ENCODE measurements around the gene FAM98C.
A peak's percentile ranks its signal among the peaks of the same experiment; 100 is the strongest.

FAM98C gene

GRCh38 chr19:38386300-38386970 is 16.5 kb upstream of the FAM98C start:
- DNase-seq, result no peak
- H2AFZ ChIP-seq (ENCODE audit: low read depth, low read length), result no peak overlapping the region
- peak overlapping the region; percentile 100 for H3K4me2 ChIP-seq (ENCODE audit: insufficient read depth, low read length)
- peaks cover 35% of the 10 kb centered on the region for H4K20me1 ChIP-seq (ENCODE audit: insufficient read depth, low read length)
- no peaks in the 10 kb centered on the region for H3K27me3 ChIP-seq (ENCODE audit: insufficient read depth, low read length, poor library complexity)
- TF ChIP-seq EZH2 (IDR thresholded peaks at IDR 0.05; ENCODE audit: borderline replicate concordance, low read depth, low read length, severe bottlenecking), result no peak
- TF ChIP-seq, protein P1, sequence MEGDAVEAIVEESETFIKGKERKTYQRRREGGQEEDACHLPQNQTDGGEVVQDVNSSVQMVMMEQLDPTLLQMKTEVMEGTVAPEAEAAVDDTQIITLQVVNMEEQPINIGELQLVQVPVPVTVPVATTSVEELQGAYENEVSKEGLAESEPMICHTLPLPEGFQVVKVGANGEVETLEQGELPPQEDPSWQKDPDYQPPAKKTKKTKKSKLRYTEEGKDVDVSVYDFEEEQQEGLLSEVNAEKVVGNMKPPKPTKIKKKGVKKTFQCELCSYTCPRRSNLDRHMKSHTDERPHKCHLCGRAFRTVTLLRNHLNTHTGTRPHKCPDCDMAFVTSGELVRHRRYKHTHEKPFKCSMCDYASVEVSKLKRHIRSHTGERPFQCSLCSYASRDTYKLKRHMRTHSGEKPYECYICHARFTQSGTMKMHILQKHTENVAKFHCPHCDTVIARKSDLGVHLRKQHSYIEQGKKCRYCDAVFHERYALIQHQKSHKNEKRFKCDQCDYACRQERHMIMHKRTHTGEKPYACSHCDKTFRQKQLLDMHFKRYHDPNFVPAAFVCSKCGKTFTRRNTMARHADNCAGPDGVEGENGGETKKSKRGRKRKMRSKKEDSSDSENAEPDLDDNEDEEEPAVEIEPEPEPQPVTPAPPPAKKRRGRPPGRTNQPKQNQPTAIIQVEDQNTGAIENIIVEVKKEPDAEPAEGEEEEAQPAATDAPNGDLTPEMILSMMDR (IDR thresholded peaks at IDR 0.05; ENCODE audit: borderline replicate concordance, extremely low read depth, low read length, poor library complexity, severe bottlenecking), result no peak
- H3K9me3 ChIP-seq (ENCODE audit: insufficient read depth, low read length, severe bottlenecking), result no peaks in the 10 kb centered on the region
- H3K9ac ChIP-seq (ENCODE audit: low read depth, low read length), result peak overlapping the region; percentile 58; the same call in 1 of the 2 replicates
- H3K4me3 ChIP-seq (ENCODE audit: low read depth in 1 of 2, low read length in 2 of 2), result peak overlapping the region in 1 of 2 experiments; percentile 88; a peak in 2 of 4 replicates
- no peak overlapping the region for H3K27ac ChIP-seq (ENCODE audit: low read length)
- H3K36me3 ChIP-seq (ENCODE audit: insufficient read depth, low read length), result peaks cover 37% of the 10 kb centered on the region
- no peak for ATAC-seq (ENCODE audit: insufficient read depth, low read depth)
- H3K79me2 ChIP-seq (ENCODE audit: insufficient read depth, low read length), result no peaks in the 10 kb centered on the region; the same call in 1 of the 2 replicates
- peaks cover 57% of the 10 kb centered on the region for H3K4me1 ChIP-seq (ENCODE audit: insufficient read depth, low read length)

GRCh38 chr19:38386971-38387549 is 15.8 kb upstream of the FAM98C start:
- Histone ChIP-seq H3K27me3 (ENCODE audit: insufficient read depth, low read length, poor library complexity) (no peaks in the 10 kb centered on the region), H3K9ac (ENCODE audit: low read depth, low read length) (peak overlapping the region; percentile 58; the same call in 1 of the 2 replicates), H3K4me2 (ENCODE audit: insufficient read depth, low read length) (peak overlapping the region; percentile 100), H4K20me1 (ENCODE audit: insufficient read depth, low read length) (peaks cover 31% of the 10 kb centered on the region), H3K36me3 (ENCODE audit: insufficient read depth, low read length) (peaks cover 31% of the 10 kb centered on the region), H3K27ac (ENCODE audit: low read length) (no peak overlapping the region), H2AFZ (ENCODE audit: low read depth, low read length) (no peak overlapping the region), H3K79me2 (ENCODE audit: insufficient read depth, low read length) (no peaks in the 10 kb centered on the region), H3K9me3 (ENCODE audit: insufficient read depth, low read length, severe bottlenecking) (no peaks in the 10 kb centered on the region), H3K4me3 (ENCODE audit: low read depth in 1 of 2, low read length in 2 of 2) (peak overlapping the region; percentile 39 to 88; a peak in 3 of 4 replicates), H3K4me1 (ENCODE audit: insufficient read depth, low read length) (peaks cover 56% of the 10 kb centered on the region)
- DNase-seq (peak; percentile 12), ATAC-seq (ENCODE audit: insufficient read depth, low read depth) (no peak)
- TF ChIP-seq EZH2 (IDR thresholded peaks at IDR 0.05; ENCODE audit: borderline replicate concordance, low read depth, low read length, severe bottlenecking), result no peak
- TF ChIP-seq, protein P1 (IDR thresholded peaks at IDR 0.05; ENCODE audit: borderline replicate concordance, extremely low read depth, low read length, poor library complexity, severe bottlenecking), result no peak

DNA sequence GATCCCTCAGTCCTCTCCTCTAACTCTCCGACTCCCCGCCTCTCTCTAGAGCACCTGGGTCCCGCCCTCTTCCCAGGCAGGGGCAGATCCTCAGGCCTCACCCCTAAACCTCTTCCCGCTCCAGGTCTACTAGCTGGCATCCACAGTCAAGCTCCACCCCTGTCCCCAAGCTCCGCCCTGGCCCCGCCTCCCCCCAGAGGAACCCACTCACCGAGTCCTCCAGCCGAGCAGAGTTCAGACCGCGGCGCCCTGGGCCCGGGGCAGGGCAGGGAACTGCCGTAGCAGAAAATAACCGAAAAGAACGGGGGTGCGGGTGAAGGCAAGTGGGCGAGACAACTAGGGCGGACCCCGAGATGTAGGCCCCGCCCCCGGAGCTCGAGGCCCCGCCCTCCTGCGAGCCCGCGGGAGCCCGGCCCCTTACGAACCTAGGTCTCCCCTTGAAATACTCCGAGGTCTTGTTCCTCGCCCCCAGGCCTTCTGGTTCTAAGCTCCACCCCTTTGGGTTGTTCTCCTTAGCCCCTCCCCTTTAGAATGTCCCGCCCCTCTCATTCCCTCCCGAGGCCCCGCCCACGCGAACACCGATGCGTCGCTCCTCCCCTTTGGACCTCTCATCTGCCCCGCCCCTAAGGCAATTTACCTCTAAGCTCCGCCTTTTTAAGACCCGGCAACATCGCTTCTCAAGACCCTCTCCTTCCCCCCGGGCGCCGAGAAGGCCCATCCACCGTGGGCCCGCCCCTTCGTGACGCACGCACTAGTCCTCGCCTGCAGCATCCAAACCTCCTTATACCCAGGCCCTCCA is 15.1 kb upstream of the FAM98C start, which contains the start of gene GGN:
Gene GGN, minus strand, starts transcription at position 485 of the 799 bp plus-strand sequence. CDS start 773 bp downstream, outside the sequence.
- Histone ChIP-seq H3K4me1 (ENCODE audit: insufficient read depth, low read length) (peaks cover 56% of the 10 kb centered on the region), H3K9ac (ENCODE audit: low read depth, low read length) (peak within 1 kb of the TSS; percentile 58), H3K27me3 (ENCODE audit: insufficient read depth, low read length, poor library complexity) (no peaks in the 10 kb centered on the region), H4K20me1 (ENCODE audit: insufficient read depth, low read length) (peaks cover 31% of the 10 kb centered on the region), H3K27ac (ENCODE audit: low read length) (peak within 1 kb of the TSS; percentile 59; the same call in 1 of the 2 replicates), H3K9me3 (ENCODE audit: insufficient read depth, low read length, severe bottlenecking) (no peaks in the 10 kb centered on the region), H3K4me3 (ENCODE audit: low read depth in 1 of 2, low read length in 2 of 2) (peak within 1 kb of the TSS; percentile 39 to 88; a peak in 3 of 4 replicates), H2AFZ (ENCODE audit: low read depth, low read length) (peak within 1 kb of the TSS; percentile 95), H3K4me2 (ENCODE audit: insufficient read depth, low read length) (peak within 1 kb of the TSS; percentile 100), H3K79me2 (ENCODE audit: insufficient read depth, low read length) (no peaks in the 10 kb centered on the region), H3K36me3 (ENCODE audit: insufficient read depth, low read length) (peaks cover 26% of the 10 kb centered on the region)
- TF ChIP-seq, protein P1 (IDR thresholded peaks at IDR 0.05; ENCODE audit: borderline replicate concordance, extremely low read depth, low read length, poor library complexity, severe bottlenecking), result no peak
- TF ChIP-seq EZH2 (IDR thresholded peaks at IDR 0.05; ENCODE audit: borderline replicate concordance, low read depth, low read length, severe bottlenecking), result no peak
- peak; percentile 84 for DNase-seq
- peak; percentile 77 for ATAC-seq (ENCODE audit: insufficient read depth, low read depth)
